K562 (cell line): ENCODE measurements around the gene CCDC144A. TPM values are rescaled to one million over a fixed set of nuclear protein-coding genes. Genes with fewer than 3 reads are reported as not detected.

Experiments used
- RCOR1 ChIP-seq, 2 experiments: IDR thresholded peaks; 2 replicates each; pipeline ENCODE4 v1.6.1; 2012; ENCODE audit warnings: low read depth in 2 of 2, low read length in 2 of 2, borderline replicate concordance in 1 of 2, improper control_type of control experiment in 1 of 2
- SMC3 ChIP-seq: conservative IDR thresholded peaks from 2 replicates; pipeline ENCODE4 v1.6.1; 2011; ENCODE audit warnings: low read depth, low read length, improper control_type of control experiment; ENCODE audit not compliant: insufficient read depth
- SP2 ChIP-seq: IDR thresholded peaks from 2 replicates; pipeline ENCODE4 v1.6.1; 2011; ENCODE audit warnings: mild to moderate bottlenecking, low read depth, low read length, moderate library complexity; ENCODE audit not compliant: poor library complexity, severe bottlenecking; ENCODE audit errors: extremely low read depth
- ZNF766 ChIP-seq: fragments of 200-800 bp; sonication (Bioruptor generic); conservative IDR thresholded peaks from 2 replicates; pipeline ENCODE4 v1.6.1; 2016; ENCODE audit warnings: missing genetic modification characterization, missing compliant biosample characterization
- polyA plus RNA-seq, 8 experiments: library from polyadenylated mRNA; depleted of rRNA in 4 of 8; stranded (reverse) in 5 of 8; unstranded in 3 of 8; fragments of >200 nt; fragmentation: Nextera tagmentation in 2 of 8; fragmentation: Illumina TruSeq in 1 of 8; extraction: Ambion mirVana in 2 of 8; extraction: Trizol in 1 of 8; gene quantifications; 2 replicates each; pipeline versions ENCODE4 v1.2.1 to v1.2.3, GENCODE V29; 2011 to 2014; ENCODE audit warnings: inconsistent platforms in 1 of 8, missing spikeins in 1 of 8
- total RNA-seq, 7 experiments: library from RNA; depleted of rRNA in 6 of 7; stranded (reverse); fragments of >200 nt in 6 of 7; fragmentation: Illumina TruSeq in 2 of 7; extraction: Trizol in 2 of 7; gene quantifications; 2 replicates each; pipeline versions ENCODE4 v1.2.1 to v1.2.3, GENCODE V29; 2011 to 2021; ENCODE audit warnings: low replicate concordance in 1 of 7
- TF ChIP-seq, protein P1 (sequence below), 3 experiments: IDR thresholded peaks in 2 of 3; conservative IDR thresholded peaks in 1 of 3; 2 replicates each; pipeline ENCODE4 v1.5.1; 2011 to 2012; ENCODE audit warnings: low read length in 3 of 3, mild to moderate bottlenecking in 3 of 3, control low read depth in 2 of 3, improper control_type of control experiment in 1 of 3, inconsistent platforms in 1 of 3, low read depth in 1 of 3, mixed read lengths in 1 of 3, moderate library complexity in 1 of 3; ENCODE audit not compliant: insufficient read depth in 2 of 3
- TF ChIP-seq, protein P2 (sequence below): IDR thresholded peaks from 2 replicates; pipeline ENCODE4 v1.6.1; 2011; ENCODE audit warnings: borderline replicate concordance, low read depth, mild to moderate bottlenecking, moderate library complexity, low read length; ENCODE audit not compliant: insufficient read depth, poor library complexity, severe bottlenecking

CCDC144A gene
- total and polyA plus RNA-seq, 9 of the 15 experiments (the other 6 are each of a cell fraction or from before 2014, with no cell fraction given) = 0.03 to 0.76 (median 0.36) TPM

DNA sequence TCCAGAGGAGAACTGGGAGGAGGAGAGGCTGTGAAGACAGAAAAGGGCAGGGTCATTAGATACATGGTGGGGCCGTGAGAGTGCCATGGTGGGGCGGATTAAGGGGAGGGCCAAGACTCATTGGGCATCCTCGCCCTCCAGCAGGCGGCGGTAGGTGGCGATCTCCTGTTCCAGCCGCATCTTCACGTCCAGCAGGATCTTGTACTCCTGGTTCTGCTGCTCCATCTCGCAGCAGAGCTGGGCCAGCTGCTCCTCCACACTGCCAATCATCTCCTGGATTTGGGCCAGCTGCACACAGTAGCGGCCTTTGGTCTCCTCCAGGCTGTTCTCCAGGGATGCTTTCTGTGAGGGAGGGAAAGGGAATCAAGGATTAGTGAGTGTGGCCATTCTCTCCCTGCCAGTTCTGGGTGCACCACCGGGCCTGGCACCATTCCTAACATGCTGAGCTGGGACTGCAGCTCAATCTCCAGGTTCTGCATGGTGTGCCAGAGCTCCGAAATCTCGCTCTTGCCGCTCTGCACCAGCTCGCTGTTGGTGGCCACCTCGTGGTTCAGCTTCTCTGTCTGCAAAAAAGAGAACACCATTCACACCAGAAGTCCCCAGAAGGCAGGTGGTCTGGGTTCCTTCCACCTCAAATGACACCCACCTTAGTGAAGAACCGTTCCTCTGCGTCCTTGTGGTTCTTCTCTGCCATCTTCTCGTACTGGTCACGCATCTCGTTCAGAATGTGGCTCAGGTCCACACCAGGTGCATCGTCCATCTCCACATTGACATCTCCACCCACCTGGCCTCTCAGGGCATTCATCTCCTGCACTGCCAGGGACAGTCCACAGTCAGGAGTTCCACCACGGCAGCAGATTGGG is 129.0 kb downstream of the CCDC144A start (continued):
- TF ChIP-seq, protein P1, sequence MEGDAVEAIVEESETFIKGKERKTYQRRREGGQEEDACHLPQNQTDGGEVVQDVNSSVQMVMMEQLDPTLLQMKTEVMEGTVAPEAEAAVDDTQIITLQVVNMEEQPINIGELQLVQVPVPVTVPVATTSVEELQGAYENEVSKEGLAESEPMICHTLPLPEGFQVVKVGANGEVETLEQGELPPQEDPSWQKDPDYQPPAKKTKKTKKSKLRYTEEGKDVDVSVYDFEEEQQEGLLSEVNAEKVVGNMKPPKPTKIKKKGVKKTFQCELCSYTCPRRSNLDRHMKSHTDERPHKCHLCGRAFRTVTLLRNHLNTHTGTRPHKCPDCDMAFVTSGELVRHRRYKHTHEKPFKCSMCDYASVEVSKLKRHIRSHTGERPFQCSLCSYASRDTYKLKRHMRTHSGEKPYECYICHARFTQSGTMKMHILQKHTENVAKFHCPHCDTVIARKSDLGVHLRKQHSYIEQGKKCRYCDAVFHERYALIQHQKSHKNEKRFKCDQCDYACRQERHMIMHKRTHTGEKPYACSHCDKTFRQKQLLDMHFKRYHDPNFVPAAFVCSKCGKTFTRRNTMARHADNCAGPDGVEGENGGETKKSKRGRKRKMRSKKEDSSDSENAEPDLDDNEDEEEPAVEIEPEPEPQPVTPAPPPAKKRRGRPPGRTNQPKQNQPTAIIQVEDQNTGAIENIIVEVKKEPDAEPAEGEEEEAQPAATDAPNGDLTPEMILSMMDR (IDR thresholded peaks at IDR 0.05 in 2 of 3, conservative IDR thresholded peaks at IDR 0.05 in 1 of 3; ENCODE audit: insufficient read depth in 2 of 3, low read depth in 1 of 3, low read length in 3 of 3) = peak; percentile 37 to 49 (median 43); a peak in 5 of 6 replicates
- TF ChIP-seq SMC3 (no peak), ZNF766 (no peak), RCOR1 (IDR thresholded peaks at IDR 0.05; ENCODE audit: borderline replicate concordance in 1 of 2, low read depth in 2 of 2, low read length in 2 of 2) (no peak), SP2 (no peak)
- TF ChIP-seq, protein P2, sequence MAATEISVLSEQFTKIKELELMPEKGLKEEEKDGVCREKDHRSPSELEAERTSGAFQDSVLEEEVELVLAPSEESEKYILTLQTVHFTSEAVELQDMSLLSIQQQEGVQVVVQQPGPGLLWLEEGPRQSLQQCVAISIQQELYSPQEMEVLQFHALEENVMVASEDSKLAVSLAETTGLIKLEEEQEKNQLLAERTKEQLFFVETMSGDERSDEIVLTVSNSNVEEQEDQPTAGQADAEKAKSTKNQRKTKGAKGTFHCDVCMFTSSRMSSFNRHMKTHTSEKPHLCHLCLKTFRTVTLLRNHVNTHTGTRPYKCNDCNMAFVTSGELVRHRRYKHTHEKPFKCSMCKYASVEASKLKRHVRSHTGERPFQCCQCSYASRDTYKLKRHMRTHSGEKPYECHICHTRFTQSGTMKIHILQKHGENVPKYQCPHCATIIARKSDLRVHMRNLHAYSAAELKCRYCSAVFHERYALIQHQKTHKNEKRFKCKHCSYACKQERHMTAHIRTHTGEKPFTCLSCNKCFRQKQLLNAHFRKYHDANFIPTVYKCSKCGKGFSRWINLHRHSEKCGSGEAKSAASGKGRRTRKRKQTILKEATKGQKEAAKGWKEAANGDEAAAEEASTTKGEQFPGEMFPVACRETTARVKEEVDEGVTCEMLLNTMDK = peak; percentile 15
